Measurements from ENCODE around the gene ZFP36L2. TPM values are rescaled to one million over a fixed set of nuclear protein-coding genes. Genes with fewer than 3 reads are reported as not detected.

ZFP36L2 gene
- total and polyA plus RNA-seq, 10 of the 15 experiments (the other 5 are each of a cell fraction or from before 2014, with no cell fraction given), result 4.3 to 64.9 (median 19.5) TPM

DNA sequence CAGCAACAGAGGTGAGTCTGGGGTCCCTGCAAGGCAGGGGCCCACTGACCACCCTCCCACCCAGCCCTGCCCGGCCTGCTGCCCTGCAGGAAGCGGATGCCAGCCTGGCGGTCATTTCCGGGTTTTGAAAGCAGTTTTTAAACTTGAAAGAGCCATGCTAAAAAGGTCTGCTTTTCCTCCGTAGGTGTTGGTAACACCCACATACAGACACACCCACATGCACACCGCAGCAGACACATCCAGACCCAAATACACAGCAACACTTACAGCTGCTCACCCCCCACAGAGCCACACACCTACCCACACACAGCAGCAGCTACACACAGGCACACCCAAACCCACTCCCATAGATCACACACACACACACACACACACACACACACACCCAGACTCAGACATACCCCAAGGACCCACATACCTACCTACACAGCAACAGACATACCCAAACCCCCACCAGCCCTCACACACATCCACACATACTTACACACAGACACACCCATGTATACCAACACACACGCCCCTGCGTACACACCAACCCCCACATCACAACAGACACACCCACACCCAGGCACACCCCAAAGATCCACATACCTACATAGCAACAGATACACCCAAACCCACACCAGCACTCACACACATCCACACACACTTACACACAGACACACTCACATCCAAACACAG lies 7.6 kb downstream of the ZFP36L2 start (continued):
- TF ChIP-seq HDAC6 (IDR thresholded peaks at IDR 0.05; ENCODE audit: unreplicated experiment) (no peak), KAT2A (conservative IDR thresholded peaks at IDR 0.05; ENCODE audit: control insufficient read depth, low read depth, low read length) (no peak), EED (IDR thresholded peaks at IDR 0.05; ENCODE audit: low read depth) (no peak), BMI1 (IDR thresholded peaks at IDR 0.05; ENCODE audit: borderline replicate concordance) (peak; percentile 59; the same call in 1 of the 2 replicates), POLR2A (IDR thresholded peaks at IDR 0.05; ENCODE audit: low read depth, low read length) (no peak), HDGF (IDR thresholded peaks at IDR 0.05) (peak; percentile 100), ZZZ3 (IDR thresholded peaks at IDR 0.05; ENCODE audit: control insufficient read depth, insufficient read length, low read depth) (no peak), ZNF217 (IDR thresholded peaks at IDR 0.05) (0 out of 2 replicates have a peak, but pooled peaks have one; percentile 46), BACH1 (IDR thresholded peaks at IDR 0.05; ENCODE audit: borderline replicate concordance) (no peak), STAT1 (conservative IDR thresholded peaks at IDR 0.05) (no peak), SREBF1 (IDR thresholded peaks at IDR 0.05; ENCODE audit: low read length) (no peak), SIX5 (IDR thresholded peaks at IDR 0.05; ENCODE audit: low read depth, low read length, severe bottlenecking) (no peak), PAX5 (IDR thresholded peaks at IDR 0.05; ENCODE audit: borderline replicate concordance, low read depth, low read length) (no peak), RUNX3 (IDR thresholded peaks at IDR 0.05; ENCODE audit: low read length) (no peak), KDM1A (IDR thresholded peaks at IDR 0.05; ENCODE audit: borderline replicate concordance) (no peak), RCOR1 (conservative IDR thresholded peaks at IDR 0.05; ENCODE audit: low read depth, low read length) (no peak), WRNIP1 (IDR thresholded peaks at IDR 0.05; ENCODE audit: borderline replicate concordance, low read depth, low read length) (no peak), CREM (IDR thresholded peaks at IDR 0.05; ENCODE audit: low read depth) (no peak)
- TF ChIP-seq, protein P1, sequence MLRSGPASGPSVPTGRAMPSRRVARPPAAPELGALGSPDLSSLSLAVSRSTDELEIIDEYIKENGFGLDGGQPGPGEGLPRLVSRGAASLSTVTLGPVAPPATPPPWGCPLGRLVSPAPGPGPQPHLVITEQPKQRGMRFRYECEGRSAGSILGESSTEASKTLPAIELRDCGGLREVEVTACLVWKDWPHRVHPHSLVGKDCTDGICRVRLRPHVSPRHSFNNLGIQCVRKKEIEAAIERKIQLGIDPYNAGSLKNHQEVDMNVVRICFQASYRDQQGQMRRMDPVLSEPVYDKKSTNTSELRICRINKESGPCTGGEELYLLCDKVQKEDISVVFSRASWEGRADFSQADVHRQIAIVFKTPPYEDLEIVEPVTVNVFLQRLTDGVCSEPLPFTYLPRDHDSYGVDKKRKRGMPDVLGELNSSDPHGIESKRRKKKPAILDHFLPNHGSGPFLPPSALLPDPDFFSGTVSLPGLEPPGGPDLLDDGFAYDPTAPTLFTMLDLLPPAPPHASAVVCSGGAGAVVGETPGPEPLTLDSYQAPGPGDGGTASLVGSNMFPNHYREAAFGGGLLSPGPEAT (IDR thresholded peaks at IDR 0.05; ENCODE audit: low read depth), result no peak
- TF ChIP-seq, protein P2, sequence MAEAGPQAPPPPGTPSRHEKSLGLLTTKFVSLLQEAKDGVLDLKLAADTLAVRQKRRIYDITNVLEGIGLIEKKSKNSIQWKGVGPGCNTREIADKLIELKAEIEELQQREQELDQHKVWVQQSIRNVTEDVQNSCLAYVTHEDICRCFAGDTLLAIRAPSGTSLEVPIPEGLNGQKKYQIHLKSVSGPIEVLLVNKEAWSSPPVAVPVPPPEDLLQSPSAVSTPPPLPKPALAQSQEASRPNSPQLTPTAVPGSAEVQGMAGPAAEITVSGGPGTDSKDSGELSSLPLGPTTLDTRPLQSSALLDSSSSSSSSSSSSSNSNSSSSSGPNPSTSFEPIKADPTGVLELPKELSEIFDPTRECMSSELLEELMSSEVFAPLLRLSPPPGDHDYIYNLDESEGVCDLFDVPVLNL (IDR thresholded peaks at IDR 0.05; ENCODE audit: low read depth, low read length), result no peak
- TF ChIP-seq, protein P3, sequence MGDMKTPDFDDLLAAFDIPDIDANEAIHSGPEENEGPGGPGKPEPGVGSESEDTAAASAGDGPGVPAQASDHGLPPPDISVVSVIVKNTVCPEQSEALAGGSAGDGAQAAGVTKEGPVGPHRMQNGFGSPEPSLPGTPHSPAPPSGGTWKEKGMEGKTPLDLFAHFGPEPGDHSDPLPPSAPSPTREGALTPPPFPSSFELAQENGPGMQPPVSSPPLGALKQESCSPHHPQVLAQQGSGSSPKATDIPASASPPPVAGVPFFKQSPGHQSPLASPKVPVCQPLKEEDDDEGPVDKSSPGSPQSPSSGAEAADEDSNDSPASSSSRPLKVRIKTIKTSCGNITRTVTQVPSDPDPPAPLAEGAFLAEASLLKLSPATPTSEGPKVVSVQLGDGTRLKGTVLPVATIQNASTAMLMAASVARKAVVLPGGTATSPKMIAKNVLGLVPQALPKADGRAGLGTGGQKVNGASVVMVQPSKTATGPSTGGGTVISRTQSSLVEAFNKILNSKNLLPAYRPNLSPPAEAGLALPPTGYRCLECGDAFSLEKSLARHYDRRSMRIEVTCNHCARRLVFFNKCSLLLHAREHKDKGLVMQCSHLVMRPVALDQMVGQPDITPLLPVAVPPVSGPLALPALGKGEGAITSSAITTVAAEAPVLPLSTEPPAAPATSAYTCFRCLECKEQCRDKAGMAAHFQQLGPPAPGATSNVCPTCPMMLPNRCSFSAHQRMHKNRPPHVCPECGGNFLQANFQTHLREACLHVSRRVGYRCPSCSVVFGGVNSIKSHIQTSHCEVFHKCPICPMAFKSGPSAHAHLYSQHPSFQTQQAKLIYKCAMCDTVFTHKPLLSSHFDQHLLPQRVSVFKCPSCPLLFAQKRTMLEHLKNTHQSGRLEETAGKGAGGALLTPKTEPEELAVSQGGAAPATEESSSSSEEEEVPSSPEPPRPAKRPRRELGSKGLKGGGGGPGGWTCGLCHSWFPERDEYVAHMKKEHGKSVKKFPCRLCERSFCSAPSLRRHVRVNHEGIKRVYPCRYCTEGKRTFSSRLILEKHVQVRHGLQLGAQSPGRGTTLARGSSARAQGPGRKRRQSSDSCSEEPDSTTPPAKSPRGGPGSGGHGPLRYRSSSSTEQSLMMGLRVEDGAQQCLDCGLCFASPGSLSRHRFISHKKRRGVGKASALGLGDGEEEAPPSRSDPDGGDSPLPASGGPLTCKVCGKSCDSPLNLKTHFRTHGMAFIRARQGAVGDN (IDR thresholded peaks at IDR 0.05), result peak; percentile 77
- TF ChIP-seq, protein P4, sequence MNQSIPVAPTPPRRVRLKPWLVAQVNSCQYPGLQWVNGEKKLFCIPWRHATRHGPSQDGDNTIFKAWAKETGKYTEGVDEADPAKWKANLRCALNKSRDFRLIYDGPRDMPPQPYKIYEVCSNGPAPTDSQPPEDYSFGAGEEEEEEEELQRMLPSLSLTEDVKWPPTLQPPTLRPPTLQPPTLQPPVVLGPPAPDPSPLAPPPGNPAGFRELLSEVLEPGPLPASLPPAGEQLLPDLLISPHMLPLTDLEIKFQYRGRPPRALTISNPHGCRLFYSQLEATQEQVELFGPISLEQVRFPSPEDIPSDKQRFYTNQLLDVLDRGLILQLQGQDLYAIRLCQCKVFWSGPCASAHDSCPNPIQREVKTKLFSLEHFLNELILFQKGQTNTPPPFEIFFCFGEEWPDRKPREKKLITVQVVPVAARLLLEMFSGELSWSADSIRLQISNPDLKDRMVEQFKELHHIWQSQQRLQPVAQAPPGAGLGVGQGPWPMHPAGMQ (IDR thresholded peaks at IDR 0.05; ENCODE audit: borderline replicate concordance), result peak; percentile 21; the same call in 1 of the 2 replicates
- TF ChIP-seq, protein P5, sequence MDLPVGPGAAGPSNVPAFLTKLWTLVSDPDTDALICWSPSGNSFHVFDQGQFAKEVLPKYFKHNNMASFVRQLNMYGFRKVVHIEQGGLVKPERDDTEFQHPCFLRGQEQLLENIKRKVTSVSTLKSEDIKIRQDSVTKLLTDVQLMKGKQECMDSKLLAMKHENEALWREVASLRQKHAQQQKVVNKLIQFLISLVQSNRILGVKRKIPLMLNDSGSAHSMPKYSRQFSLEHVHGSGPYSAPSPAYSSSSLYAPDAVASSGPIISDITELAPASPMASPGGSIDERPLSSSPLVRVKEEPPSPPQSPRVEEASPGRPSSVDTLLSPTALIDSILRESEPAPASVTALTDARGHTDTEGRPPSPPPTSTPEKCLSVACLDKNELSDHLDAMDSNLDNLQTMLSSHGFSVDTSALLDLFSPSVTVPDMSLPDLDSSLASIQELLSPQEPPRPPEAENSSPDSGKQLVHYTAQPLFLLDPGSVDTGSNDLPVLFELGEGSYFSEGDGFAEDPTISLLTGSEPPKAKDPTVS (IDR thresholded peaks at IDR 0.05; ENCODE audit: low read depth, low read length), result no peak
